Keratinocyte (primary cell): ENCODE results near the gene IGSF8. TPM values are rescaled to one million over a fixed set of nuclear protein-coding genes. Genes with fewer than 3 reads are reported as not detected.

Source experiments
- DNase-seq: peaks from one replicate; pipeline ENCODE4 v3.0.0-alpha.2; 2011; ENCODE audit warnings: low read depth, missing footprints, low spot score
- FAIRE-seq: peaks from 2 replicates; lab custom pipeline; 2011; peaks lifted over from hg19 to GRCh38; lab: Jason Lieb, UNC
- H2AFZ ChIP-seq: 2 replicates; pipeline ENCODE4 v1.6.0; 2012; ENCODE audit warnings: low read length, control low read depth, inconsistent platforms; ENCODE audit not compliant: control insufficient read depth
- H3K27ac ChIP-seq: 2 replicates; pipeline ENCODE4 v1.5.1; 2011; ENCODE audit warnings: low read length; ENCODE audit not compliant: control insufficient read depth, insufficient read depth
- H3K27me3 ChIP-seq: 3 replicates; pipeline ENCODE4 v1.6.0; 2011; ENCODE audit warnings: low read length; ENCODE audit not compliant: control insufficient read depth, insufficient read depth; ENCODE audit errors: extremely low read depth
- H3K36me3 ChIP-seq, 2 experiments: 2 replicates in 1 of 2; 3 replicates in 1 of 2; pipeline ENCODE4 v1.5.1; 2011; ENCODE audit warnings: low read length in 2 of 2, mild to moderate bottlenecking in 1 of 2; ENCODE audit not compliant: control insufficient read depth in 2 of 2, insufficient read depth in 2 of 2; ENCODE audit errors: extremely low read depth in 1 of 2
- H3K4me1 ChIP-seq: 3 replicates; pipeline ENCODE4 v1.5.1; 2011; ENCODE audit warnings: low read length; ENCODE audit not compliant: control insufficient read depth, insufficient read depth; ENCODE audit errors: extremely low read depth
- H3K4me2 ChIP-seq: 3 replicates; pipeline ENCODE4 v1.6.0; 2011; ENCODE audit warnings: low read depth, low read length; ENCODE audit not compliant: control insufficient read depth, insufficient read depth; ENCODE audit errors: extremely low read depth
- H3K4me3 ChIP-seq, 3 experiments: fragments of 200-600 bp in 1 of 3; sonication (generic) in 1 of 3; 2 replicates in 2 of 3; 3 replicates in 1 of 3; pipeline ENCODE4 v1.5.1; 2011 to 2016; ENCODE audit warnings: low read length in 3 of 3, mild to moderate bottlenecking in 3 of 3, control low read depth in 2 of 3, inconsistent platforms in 1 of 3, low read depth in 1 of 3, mixed read lengths in 1 of 3, mixed run types in 1 of 3, moderate library complexity in 1 of 3; ENCODE audit not compliant: control insufficient read depth in 2 of 3, insufficient read depth in 2 of 3; ENCODE audit errors: extremely low read depth in 1 of 3
- H3K79me2 ChIP-seq: 2 replicates; pipeline ENCODE4 v1.6.0; 2012; ENCODE audit warnings: low read length; ENCODE audit not compliant: control insufficient read depth, insufficient read depth
- H3K9ac ChIP-seq: 3 replicates; pipeline ENCODE4 v1.6.0; 2011; ENCODE audit warnings: low read length; ENCODE audit not compliant: control insufficient read depth, insufficient read depth; ENCODE audit errors: extremely low read depth
- H3K9me1 ChIP-seq: 3 replicates; pipeline ENCODE4 v1.6.0; 2011; ENCODE audit warnings: low read length; ENCODE audit not compliant: control insufficient read depth, insufficient read depth; ENCODE audit errors: extremely low read depth
- H3K9me3 ChIP-seq: 2 replicates; pipeline ENCODE4 v1.5.1; 2012; ENCODE audit warnings: low read depth, low read length; ENCODE audit not compliant: control insufficient read depth
- H4K20me1 ChIP-seq: 3 replicates; pipeline ENCODE4 v1.6.0; 2011; ENCODE audit warnings: low read length; ENCODE audit not compliant: control insufficient read depth, insufficient read depth; ENCODE audit errors: extremely low read depth
- EZH2 ChIP-seq: IDR thresholded peaks from one replicate; pipeline ENCODE4 v1.6.1; 2012; ENCODE audit warnings: inconsistent platforms, mild to moderate bottlenecking, low read length, moderate library complexity
- dilution Hi-C: fragments of 300-500 bp; cut with MboI; formaldehyde crosslinking; loops from one replicate; pipeline ENCODE4 v1.7.0; 2020; ENCODE audit warnings: low sequenced_read_pairs; ENCODE audit not compliant: extremely low pct_ligation_motif_present
- polyA plus RNA-seq, 5 experiments: library from polyadenylated mRNA; depleted of rRNA in 3 of 5; stranded (reverse) in 3 of 5; stranded (forward) in 1 of 5; unstranded in 1 of 5; fragments of >200 nt; gene quantifications; 1 replicate in 1 of 5; 2 replicates in 3 of 5; 3 replicates in 1 of 5; pipeline versions ENCODE4 v1.2.1 to v1.2.3, GENCODE V29; 2011 to 2012; ENCODE audit warnings: missing spikeins in 2 of 5, low read depth in 1 of 5, low replicate concordance in 1 of 5
- TF ChIP-seq, protein P1 (sequence below), 3 experiments: IDR thresholded peaks in 1 of 3; conservative IDR thresholded peaks in 1 of 3; optimal IDR thresholded peaks in 1 of 3; 2 replicates in 2 of 3; 3 replicates in 1 of 3; pipeline versions ENCODE3 to v1.5.1; 2011; ENCODE audit warnings: low read length in 3 of 3, mild to moderate bottlenecking in 3 of 3, moderate library complexity in 2 of 3, control low read depth in 1 of 3, inconsistent platforms in 1 of 3; ENCODE audit not compliant: insufficient read depth in 2 of 3; ENCODE audit errors: extremely low read depth in 1 of 3

The IGSF8 gene
- polyA plus RNA-seq, 1 donor (not counting 4 experiments of a cell fraction or from before 2014, with no cell fraction given), result 16.5 TPM

DNA sequence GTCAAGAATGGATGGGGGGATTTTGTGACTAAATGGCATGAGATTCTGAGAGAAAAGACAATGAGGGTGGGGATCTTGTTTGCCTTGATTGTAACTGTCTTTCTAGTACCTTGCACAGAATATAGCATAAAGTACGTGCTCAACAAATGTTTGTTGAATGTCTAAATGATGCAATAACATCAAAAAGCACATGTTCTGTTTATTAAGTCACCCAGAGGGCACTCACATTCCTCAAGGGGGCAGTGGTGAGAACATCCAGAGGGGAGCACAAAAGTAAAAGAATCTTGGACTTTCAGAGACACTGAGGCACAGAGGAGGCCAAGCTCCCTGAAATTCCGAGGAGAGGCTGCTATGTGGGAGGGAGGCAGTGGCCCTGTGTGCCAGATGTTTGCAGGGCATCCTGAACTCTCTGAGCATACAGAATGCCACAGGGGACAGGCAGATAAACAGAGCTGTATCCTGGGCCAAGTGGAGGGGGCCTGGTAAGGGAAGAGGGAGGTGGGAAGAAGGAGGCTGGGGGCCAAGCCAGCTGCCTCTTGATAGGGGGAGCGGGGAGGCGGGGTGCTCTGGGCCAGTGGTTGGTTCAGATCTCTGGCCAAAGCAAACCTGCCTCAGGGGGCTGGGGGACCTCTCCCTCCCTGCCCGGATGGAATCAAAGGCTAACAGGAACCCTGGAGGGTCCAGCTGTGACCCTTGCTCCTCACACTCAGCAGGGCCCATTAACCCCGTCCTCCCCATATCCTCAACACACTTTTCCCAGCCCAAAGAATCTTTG lies 10.7 kb upstream of the IGSF8 start:
- dilution Hi-C loops, result loop anchor here (5.0 kb wide), 1 partner anchor 88 kb away; no protein-coding TSS in a partner anchor
- Histone ChIP-seq H3K36me3 (no peaks in the 10 kb centered on the region), H3K9ac (no peak overlapping the region), H3K4me1 (peaks cover 3% of the 10 kb centered on the region), H4K20me1 (no peaks in the 10 kb centered on the region), H3K27ac (no peak overlapping the region), H3K9me3 (no peaks in the 10 kb centered on the region), H3K27me3 (no peaks in the 10 kb centered on the region), H2AFZ (no peak overlapping the region), H3K4me2 (no peak overlapping the region), H3K9me1 (no peaks in the 10 kb centered on the region), H3K79me2 (no peaks in the 10 kb centered on the region), H3K4me3 (no peak overlapping the region)
- peak; percentile 48 for FAIRE-seq
- TF ChIP-seq EZH2, result no peak
- TF ChIP-seq, protein P1, sequence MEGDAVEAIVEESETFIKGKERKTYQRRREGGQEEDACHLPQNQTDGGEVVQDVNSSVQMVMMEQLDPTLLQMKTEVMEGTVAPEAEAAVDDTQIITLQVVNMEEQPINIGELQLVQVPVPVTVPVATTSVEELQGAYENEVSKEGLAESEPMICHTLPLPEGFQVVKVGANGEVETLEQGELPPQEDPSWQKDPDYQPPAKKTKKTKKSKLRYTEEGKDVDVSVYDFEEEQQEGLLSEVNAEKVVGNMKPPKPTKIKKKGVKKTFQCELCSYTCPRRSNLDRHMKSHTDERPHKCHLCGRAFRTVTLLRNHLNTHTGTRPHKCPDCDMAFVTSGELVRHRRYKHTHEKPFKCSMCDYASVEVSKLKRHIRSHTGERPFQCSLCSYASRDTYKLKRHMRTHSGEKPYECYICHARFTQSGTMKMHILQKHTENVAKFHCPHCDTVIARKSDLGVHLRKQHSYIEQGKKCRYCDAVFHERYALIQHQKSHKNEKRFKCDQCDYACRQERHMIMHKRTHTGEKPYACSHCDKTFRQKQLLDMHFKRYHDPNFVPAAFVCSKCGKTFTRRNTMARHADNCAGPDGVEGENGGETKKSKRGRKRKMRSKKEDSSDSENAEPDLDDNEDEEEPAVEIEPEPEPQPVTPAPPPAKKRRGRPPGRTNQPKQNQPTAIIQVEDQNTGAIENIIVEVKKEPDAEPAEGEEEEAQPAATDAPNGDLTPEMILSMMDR (optimal IDR thresholded peaks at IDR 0.05 in 1 of 3, IDR thresholded peaks at IDR 0.05 in 1 of 3, conservative IDR thresholded peaks at IDR 0.05 in 1 of 3; ENCODE audit: extremely low read depth in 1 of 3, insufficient read depth in 2 of 3, low read length in 3 of 3), result peak; percentile 49 to 62 (median 57)
- DNase-seq, result no peak

- TF ChIP-seq, protein P1 (optimal IDR thresholded peaks at IDR 0.05 in 1 of 3, IDR thresholded peaks at IDR 0.05 in 1 of 3, conservative IDR thresholded peaks at IDR 0.05 in 1 of 3; ENCODE audit: extremely low read depth in 1 of 3, insufficient read depth in 2 of 3, low read length in 3 of 3), result no peak
- TF ChIP-seq EZH2, result no peak
- dilution Hi-C loops, result loop anchor here (5.0 kb wide), 1 partner anchor 90 kb away; no protein-coding TSS in a partner anchor
Measured at GRCh38 chr1:160107512-160107911, 9.1 kb upstream of the IGSF8 start.

More at GRCh38 chr1:160107512-160107911, 9.1 kb upstream of the IGSF8 start:
- H3K9me1 ChIP-seq, result no peaks in the 10 kb centered on the region
- no peak overlapping the region for H3K27ac ChIP-seq
- no peak overlapping the region for H3K9ac ChIP-seq
- H3K9me3 ChIP-seq, result no peaks in the 10 kb centered on the region
- no peaks in the 10 kb centered on the region for H3K79me2 ChIP-seq
- H3K36me3 ChIP-seq, result no peaks in the 10 kb centered on the region
- no peak overlapping the region for H2AFZ ChIP-seq
- H3K4me2 ChIP-seq, result no peak overlapping the region
- H3K4me1 ChIP-seq, result peaks cover 3% of the 10 kb centered on the region
- no peaks in the 10 kb centered on the region for H4K20me1 ChIP-seq
- DNase-seq (no peak), FAIRE-seq (no peak)
- H3K27me3 ChIP-seq, result no peaks in the 10 kb centered on the region
- no peak overlapping the region for H3K4me3 ChIP-seq
